Right lobe of liver (tissue), 4 donors: Measurements from ENCODE around the gene HK1.

Experiments used
- CTCF ChIP-seq, 4 donors: fragments of 200-600 bp in 3 of 4; fragments of 450-650 bp in 1 of 4; IDR thresholded peaks; one replicate each; pipeline versions ENCODE4 v1.5.1 to v1.8.0; 2016 to 2022; ENCODE audit warnings: antibody characterized with exemption in 4 of 4, mild to moderate bottlenecking in 2 of 4
- POLR2A ChIP-seq: fragments of 450-650 bp; IDR thresholded peaks from one replicate; pipeline ENCODE4 v1.6.1; 2017; ENCODE audit warnings: antibody characterized with exemption, mild to moderate bottlenecking
- donor health status: DM: no; HTN: no; CAD: no.
- donor health status: DM: no; HTN: no; CAD: no.
- donor health status: DM: no; HTN: yes; CAD: no.

- TF ChIP-seq CTCF (IDR thresholded peaks at IDR 0.05), result no peak
- TF ChIP-seq POLR2A, result no peak
Observed at GRCh38 chr10:69446229-69446628, 167.9 kb downstream of the HK1 start.
